Liver (tissue), 9 donors: Measurements from ENCODE around the gene GRIP2. TPM values are rescaled to one million over a fixed set of nuclear protein-coding genes. Genes with fewer than 3 reads are reported as not detected.

ENCODE experiments used
- DNase-seq: peaks from one replicate; pipeline ENCODE4 v3.0.0-alpha.2; 2017; ENCODE audit warnings: low spot score
- H3K27ac ChIP-seq, 2 donors: one replicate each; pipeline ENCODE4 v1.7.0; 2013; ENCODE audit warnings: inconsistent platforms in 2 of 2, low read length in 2 of 2, control low read depth in 1 of 2, low read depth in 1 of 2, mild to moderate bottlenecking in 1 of 2
- H3K27me3 ChIP-seq, 4 donors: one replicate each; pipeline versions ENCODE4 v1.6.1 to v1.7.0; 2013; ENCODE audit warnings: low read length in 3 of 4, inconsistent platforms in 1 of 4, mild to moderate bottlenecking in 1 of 4, moderate library complexity in 1 of 4; ENCODE audit not compliant: control insufficient read depth in 4 of 4, insufficient read depth in 4 of 4
- H3K36me3 ChIP-seq, 4 donors: one replicate each; pipeline versions ENCODE4 v1.6.1 to v1.7.0; 2013; ENCODE audit warnings: low read length in 3 of 4, mild to moderate bottlenecking in 3 of 4, low read depth in 1 of 4, moderate library complexity in 1 of 4; ENCODE audit not compliant: control insufficient read depth in 4 of 4, insufficient read depth in 3 of 4
- H3K4me1 ChIP-seq, 4 donors: one replicate each; pipeline versions ENCODE4 v1.6.1 to v1.7.0; 2013; ENCODE audit warnings: low read length in 3 of 4, mild to moderate bottlenecking in 3 of 4, moderate library complexity in 1 of 4; ENCODE audit not compliant: control insufficient read depth in 4 of 4, insufficient read depth in 4 of 4
- H3K4me3 ChIP-seq, 3 donors: one replicate each; pipeline versions ENCODE4 v1.6.1 to v1.7.0; 2013; ENCODE audit warnings: low read length in 3 of 3, control low read depth in 1 of 3, low read depth in 1 of 3, mild to moderate bottlenecking in 1 of 3
- H3K9ac ChIP-seq, 2 donors: one replicate each; pipeline ENCODE4 v1.7.0; 2013; ENCODE audit warnings: low read length in 2 of 2, mild to moderate bottlenecking in 2 of 2, moderate library complexity in 2 of 2, control low read depth in 1 of 2, low read depth in 1 of 2
- H3K9me3 ChIP-seq, 4 donors: one replicate each; pipeline versions ENCODE4 v1.6.1 to v1.7.0; 2013; ENCODE audit warnings: low read length in 3 of 4; ENCODE audit not compliant: control insufficient read depth in 4 of 4
- ATF3 ChIP-seq: IDR thresholded peaks from 2 replicates; pipeline ENCODE4 v1.6.1; 2016; ENCODE audit warnings: antibody characterized with exemption
- CTCF ChIP-seq: fragments of 150-350 bp; IDR thresholded peaks from 2 replicates; pipeline ENCODE4 v1.5.1; 2017; ENCODE audit warnings: improper control_type of control experiment, low read depth, low read length; ENCODE audit not compliant: missing input control
- EGR1 ChIP-seq, 2 donors: IDR thresholded peaks; 2 replicates each; pipeline ENCODE4 v1.6.1; 2016 to 2018; ENCODE audit warnings: antibody characterized with exemption in 2 of 2, low read depth in 2 of 2
- FOXA1 ChIP-seq: IDR thresholded peaks from 2 replicates; pipeline ENCODE4 v1.6.1; 2016; ENCODE audit warnings: antibody characterized with exemption
- FOXA2 ChIP-seq: IDR thresholded peaks from 2 replicates; pipeline ENCODE4 v1.6.1; 2016; ENCODE audit warnings: antibody characterized with exemption
- GABPA ChIP-seq, 2 donors: IDR thresholded peaks in 1 of 2; conservative IDR thresholded peaks in 1 of 2; 2 replicates each; pipeline ENCODE4 v1.6.1; 2016; ENCODE audit warnings: antibody characterized with exemption in 2 of 2, mild to moderate bottlenecking in 1 of 2, moderate library complexity in 1 of 2
- HNF4A ChIP-seq, 2 donors: conservative IDR thresholded peaks; 2 replicates each; pipeline ENCODE4 v1.6.1; 2016; ENCODE audit warnings: antibody characterized with exemption in 2 of 2, mild to moderate bottlenecking in 2 of 2
- HNF4G ChIP-seq: IDR thresholded peaks from 2 replicates; pipeline ENCODE4 v1.6.1; 2016; ENCODE audit warnings: antibody characterized with exemption
- JUND ChIP-seq, 2 donors: IDR thresholded peaks; 2 replicates each; pipeline ENCODE4 v1.6.1; 2016; ENCODE audit warnings: antibody characterized with exemption in 2 of 2
- MAX ChIP-seq: IDR thresholded peaks from 2 replicates; pipeline ENCODE4 v1.6.1; 2016; ENCODE audit warnings: antibody characterized with exemption
- NR2F2 ChIP-seq: IDR thresholded peaks from 2 replicates; pipeline ENCODE4 v1.6.1; 2016; ENCODE audit warnings: antibody characterized with exemption
- RAD21 ChIP-seq, 2 donors: IDR thresholded peaks; 2 replicates each; pipeline ENCODE4 v1.6.1; 2016; ENCODE audit warnings: antibody characterized with exemption in 2 of 2, mild to moderate bottlenecking in 2 of 2
- SP1 ChIP-seq: IDR thresholded peaks from 2 replicates; pipeline ENCODE4 v1.6.1; 2018; ENCODE audit warnings: antibody characterized with exemption, mild to moderate bottlenecking
- TAF1 ChIP-seq: conservative IDR thresholded peaks from 2 replicates; pipeline ENCODE4 v1.6.1; 2016; ENCODE audit warnings: antibody characterized with exemption, mild to moderate bottlenecking
- YY1 ChIP-seq: IDR thresholded peaks from 2 replicates; pipeline ENCODE4 v1.6.1; 2016; ENCODE audit warnings: antibody characterized with exemption, mild to moderate bottlenecking
- ZBTB33 ChIP-seq: IDR thresholded peaks from 2 replicates; pipeline ENCODE4 v1.6.1; 2016; ENCODE audit warnings: antibody characterized with exemption
- WGBS: extraction: QIAGEN DNeasy Blood & Tissue Kit; methylation state at CpG from one replicate; pipeline ENCODE4 v1.1.7; 2013; 5-methylcytosine and 5-hydroxymethylcytosine counted together
- polyA plus RNA-seq, 2 donors: library from polyadenylated mRNA; stranded (reverse) in 1 of 2; unstranded in 1 of 2; fragments of 200-250 nt in 1 of 2; fragments of >200 nt in 1 of 2; fragmentation: Nextera tagmentation in 1 of 2; extraction: Ambion mirVana in 1 of 2; gene quantifications; one replicate each; pipeline versions ENCODE4 v1.2.1 to v1.2.3, GENCODE V29; 2013 to 2015
- total RNA-seq, 2 donors: library from RNA; depleted of rRNA; stranded (reverse); fragments of >200 nt; gene quantifications; one replicate each; pipeline ENCODE4 v1.2.3, GENCODE V29; 2014
- TF ChIP-seq, protein P1 (sequence below): IDR thresholded peaks from 2 replicates; pipeline ENCODE4 v1.6.1; 2016; ENCODE audit warnings: antibody characterized with exemption, mild to moderate bottlenecking
- donor health status: healthy.
- donor health status: healthy.
- donor health status: healthy.
- donor health status: healthy.
- donor health status: healthy.

Gene GRIP2
- total and polyA plus RNA-seq, 4 donors: 0.05 to 0.33 (median 0.09) TPM; not detected in 1

DNA sequence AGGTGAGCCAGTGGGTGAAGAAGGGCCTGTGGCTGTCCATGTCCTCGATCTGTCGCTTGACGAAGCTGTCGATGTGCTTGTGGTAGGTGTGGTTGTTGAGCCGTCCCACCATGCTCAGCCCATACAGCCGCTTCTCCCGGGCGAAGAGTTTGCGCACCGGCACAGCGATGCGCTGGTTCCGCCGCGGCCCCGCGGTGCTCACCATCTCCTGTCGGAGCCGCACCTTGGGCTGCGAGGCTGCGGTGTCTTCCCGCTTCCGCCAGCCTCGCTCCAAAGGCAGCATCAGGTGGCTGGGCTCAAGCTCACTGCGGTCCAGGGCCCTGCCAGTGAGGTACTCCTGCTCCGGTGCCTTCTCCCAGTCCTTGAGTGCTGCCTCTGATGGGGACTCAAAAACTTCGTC is 34.0 kb upstream of the GRIP2 start (continued):
- no peak for TF ChIP-seq YY1
- TF ChIP-seq SP1: no peak
- no peak for TF ChIP-seq NR2F2
- no peak for TF ChIP-seq TAF1
- TF ChIP-seq GABPA (IDR thresholded peaks at IDR 0.05 in 1 of 2, conservative IDR thresholded peaks at IDR 0.05 in 1 of 2): no peak
- TF ChIP-seq MAX: no peak
- TF ChIP-seq HNF4G: no peak
- no peak for TF ChIP-seq JUND (IDR thresholded peaks at IDR 0.05)
- TF ChIP-seq HNF4A (conservative IDR thresholded peaks at IDR 0.05): no peak
- no peak for TF ChIP-seq FOXA1
- no peak for TF ChIP-seq RAD21 (IDR thresholded peaks at IDR 0.05)

DNA sequence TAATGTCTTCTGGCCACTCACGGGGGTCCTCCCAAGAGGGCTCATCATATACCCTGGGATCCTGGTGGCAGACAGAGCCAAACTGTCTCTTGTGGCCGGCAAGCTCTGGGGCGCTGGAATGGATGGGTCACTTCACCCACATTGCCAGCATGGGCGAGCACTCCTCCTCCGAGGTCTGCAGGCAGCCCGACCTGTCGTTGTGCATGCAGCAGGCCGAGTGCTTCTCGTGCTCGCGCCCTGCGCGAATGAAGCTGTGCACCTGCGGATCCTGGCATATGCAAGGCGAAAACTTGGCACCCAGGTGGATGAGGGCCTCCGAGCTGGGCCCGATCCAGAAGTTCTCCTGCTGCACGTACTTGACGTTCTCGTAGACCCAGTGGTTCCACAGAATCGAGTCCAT is 33.6 kb upstream of the GRIP2 start:
- no peaks in the 10 kb centered on the region for H3K27me3 ChIP-seq
- TF ChIP-seq EGR1 (IDR thresholded peaks at IDR 0.05; ENCODE audit: low read depth in 2 of 2) (no peak), CTCF (no peak), SP1 (no peak), TAF1 (no peak), YY1 (no peak), NR2F2 (no peak), FOXA1 (no peak), RAD21 (IDR thresholded peaks at IDR 0.05) (no peak)
- H3K4me3 ChIP-seq: no peak overlapping the region
- H3K9me3 ChIP-seq: no peaks in the 10 kb centered on the region
- WGBS: 89% methylated on average over 21 of the region's 21 CpGs
- no peak for DNase-seq
- no peak overlapping the region for H3K9ac ChIP-seq
- no peaks in the 10 kb centered on the region for H3K36me3 ChIP-seq
- H3K4me1 ChIP-seq: no peaks in the 10 kb centered on the region
- no peak overlapping the region for H3K27ac ChIP-seq

DNA sequence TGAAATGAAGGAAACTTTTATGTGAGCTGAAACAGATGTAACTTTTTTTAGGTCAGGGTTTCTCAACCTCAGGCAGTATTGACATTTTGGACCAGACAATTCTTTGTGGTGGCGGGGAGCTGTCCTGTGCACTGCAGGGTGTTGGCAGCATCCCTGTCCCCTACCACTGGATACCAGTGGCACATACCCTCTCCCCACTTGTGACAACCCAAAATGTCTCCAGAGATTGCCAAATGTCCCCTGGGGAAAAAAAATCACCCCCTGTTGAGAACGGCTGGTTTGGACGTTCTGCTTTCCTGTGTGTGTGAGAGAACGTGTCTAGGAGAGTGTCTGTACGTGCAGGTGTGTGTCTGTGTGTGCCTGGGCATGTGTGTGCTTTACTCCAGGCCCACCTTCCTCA is 30.7 kb upstream of the GRIP2 start:
- no peak overlapping the region for H3K9ac ChIP-seq
- H3K27me3 ChIP-seq: no peaks in the 10 kb centered on the region
- H3K36me3 ChIP-seq: no peaks in the 10 kb centered on the region
- no peak for DNase-seq
- 83% methylated on average over 5 of the region's 5 CpGs for WGBS
- TF ChIP-seq TAF1 (no peak), MAX (no peak), SP1 (no peak), EGR1 (IDR thresholded peaks at IDR 0.05; ENCODE audit: low read depth in 2 of 2) (no peak), HNF4A (conservative IDR thresholded peaks at IDR 0.05) (no peak), ZBTB33 (no peak), ATF3 (no peak), FOXA2 (no peak)
- TF ChIP-seq, protein P1, sequence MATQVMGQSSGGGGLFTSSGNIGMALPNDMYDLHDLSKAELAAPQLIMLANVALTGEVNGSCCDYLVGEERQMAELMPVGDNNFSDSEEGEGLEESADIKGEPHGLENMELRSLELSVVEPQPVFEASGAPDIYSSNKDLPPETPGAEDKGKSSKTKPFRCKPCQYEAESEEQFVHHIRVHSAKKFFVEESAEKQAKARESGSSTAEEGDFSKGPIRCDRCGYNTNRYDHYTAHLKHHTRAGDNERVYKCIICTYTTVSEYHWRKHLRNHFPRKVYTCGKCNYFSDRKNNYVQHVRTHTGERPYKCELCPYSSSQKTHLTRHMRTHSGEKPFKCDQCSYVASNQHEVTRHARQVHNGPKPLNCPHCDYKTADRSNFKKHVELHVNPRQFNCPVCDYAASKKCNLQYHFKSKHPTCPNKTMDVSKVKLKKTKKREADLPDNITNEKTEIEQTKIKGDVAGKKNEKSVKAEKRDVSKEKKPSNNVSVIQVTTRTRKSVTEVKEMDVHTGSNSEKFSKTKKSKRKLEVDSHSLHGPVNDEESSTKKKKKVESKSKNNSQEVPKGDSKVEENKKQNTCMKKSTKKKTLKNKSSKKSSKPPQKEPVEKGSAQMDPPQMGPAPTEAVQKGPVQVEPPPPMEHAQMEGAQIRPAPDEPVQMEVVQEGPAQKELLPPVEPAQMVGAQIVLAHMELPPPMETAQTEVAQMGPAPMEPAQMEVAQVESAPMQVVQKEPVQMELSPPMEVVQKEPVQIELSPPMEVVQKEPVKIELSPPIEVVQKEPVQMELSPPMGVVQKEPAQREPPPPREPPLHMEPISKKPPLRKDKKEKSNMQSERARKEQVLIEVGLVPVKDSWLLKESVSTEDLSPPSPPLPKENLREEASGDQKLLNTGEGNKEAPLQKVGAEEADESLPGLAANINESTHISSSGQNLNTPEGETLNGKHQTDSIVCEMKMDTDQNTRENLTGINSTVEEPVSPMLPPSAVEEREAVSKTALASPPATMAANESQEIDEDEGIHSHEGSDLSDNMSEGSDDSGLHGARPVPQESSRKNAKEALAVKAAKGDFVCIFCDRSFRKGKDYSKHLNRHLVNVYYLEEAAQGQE: no peak
- no peak overlapping the region for H3K4me3 ChIP-seq
- H3K4me1 ChIP-seq: peaks cover 0 to 6% (median 0%) of the 10 kb centered on the region in 4 donors
- H3K27ac ChIP-seq: no peak overlapping the region
- H3K9me3 ChIP-seq: no peaks in the 10 kb centered on the region
